Measurements from ENCODE around the gene GPR3. TPM values are rescaled to one million over a fixed set of nuclear protein-coding genes. Genes with fewer than 3 reads are reported as not detected.

Gene GPR3
- total and polyA plus RNA-seq, 2 of the 8 experiments (the other 6 are each of a cell fraction or from before 2014, with no cell fraction given) = 9.9 to 26.5 TPM

GRCh38 chr1:27365372-27366112 lies 26.9 kb upstream of the GPR3 start (continued):
- TF ChIP-seq SP4 (IDR thresholded peaks at IDR 0.05; ENCODE audit: low read length) (peak; percentile 93; the same call in 1 of the 2 replicates), SP1 (IDR thresholded peaks at IDR 0.05; ENCODE audit: low read depth, low read length) (peak; percentile 85; the same call in 1 of the 2 replicates), HDAC2 (IDR thresholded peaks at IDR 0.05; ENCODE audit: borderline replicate concordance in 1 of 2, low read depth in 2 of 2, low read length in 2 of 2) (0 out of 4 replicates have a peak, but pooled peaks of 1 of the 2 experiments have one; percentile 64)

Data from H1 (cell line).